Nephron progenitor cell (in vitro differentiated cells): ENCODE measurements around the gene TSPEAR.
A peak's percentile ranks its signal among the peaks of the same experiment; 100 is the strongest.
"Not testable (repeated sequence)": the region's sequence is repeated elsewhere in the genome, so short reads cannot be mapped to it uniquely, and the experiment has no call there.

ENCODE experiments used
- DNase-seq: peaks from one replicate; pipeline ENCODE4 v3.0.0; 2021
- H3K27ac Mint-ChIP-seq: 2 replicates; pipeline ENCODE4 v1.8.0; 2021; ENCODE audit warnings: mild to moderate bottlenecking, moderate library complexity, mixed read lengths
- H3K27me3 Mint-ChIP-seq: 2 replicates; pipeline ENCODE4 v1.8.0; 2021; ENCODE audit warnings: mild to moderate bottlenecking, low read depth, mixed read lengths; ENCODE audit not compliant: poor library complexity
- H3K36me3 Mint-ChIP-seq: 2 replicates; pipeline ENCODE4 v1.8.0; 2021; ENCODE audit warnings: low read depth, mixed read lengths
- H3K4me1 Mint-ChIP-seq: 2 replicates; pipeline ENCODE4 v1.8.0; 2021; ENCODE audit warnings: mixed read lengths
- H3K4me3 Mint-ChIP-seq: 2 replicates; pipeline ENCODE4 v1.8.0; 2021; ENCODE audit warnings: mild to moderate bottlenecking, moderate library complexity, mixed read lengths
- H3K9me3 Mint-ChIP-seq: 2 replicates; pipeline ENCODE4 v1.8.0; 2021; ENCODE audit warnings: mild to moderate bottlenecking, moderate library complexity, mixed read lengths
- TF ChIP-seq, protein P1 (sequence below): fragments of 200-600 bp; sonication (generic); IDR thresholded peaks from 2 replicates; pipeline ENCODE4 v1.5.0; 2021; ENCODE audit warnings: antibody characterized with exemption

TSPEAR gene

DNA sequence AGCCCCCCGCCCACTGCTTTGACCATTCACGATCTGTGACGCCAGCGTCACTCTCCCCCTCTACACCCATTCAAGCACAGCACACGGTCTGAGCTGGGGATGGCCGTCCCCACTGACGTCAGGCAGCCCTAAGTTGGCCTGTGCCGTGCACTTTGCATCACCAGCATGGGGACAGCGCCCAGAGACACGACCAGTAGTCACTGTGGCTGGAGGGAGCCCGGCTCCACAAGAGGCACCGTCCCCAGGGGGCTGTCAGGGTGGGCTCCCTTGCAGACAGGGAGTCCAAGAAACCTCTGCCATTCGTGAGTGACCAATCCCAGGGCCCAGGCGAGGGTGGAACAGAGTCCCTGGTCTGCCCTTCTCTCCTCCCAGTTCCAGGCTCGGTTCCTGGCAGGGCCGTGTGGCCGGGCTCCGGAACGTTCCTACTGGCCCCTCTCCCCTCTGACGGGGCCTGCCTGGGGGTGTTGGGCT, 97.2 kb downstream of the TSPEAR start:
- peaks cover 9% of the 10 kb centered on the region for H3K27me3 Mint-ChIP-seq
- peaks cover 43% of the 10 kb centered on the region for H3K9me3 Mint-ChIP-seq
- peaks cover 9% of the 10 kb centered on the region for H3K36me3 Mint-ChIP-seq
- TF ChIP-seq, protein P1, sequence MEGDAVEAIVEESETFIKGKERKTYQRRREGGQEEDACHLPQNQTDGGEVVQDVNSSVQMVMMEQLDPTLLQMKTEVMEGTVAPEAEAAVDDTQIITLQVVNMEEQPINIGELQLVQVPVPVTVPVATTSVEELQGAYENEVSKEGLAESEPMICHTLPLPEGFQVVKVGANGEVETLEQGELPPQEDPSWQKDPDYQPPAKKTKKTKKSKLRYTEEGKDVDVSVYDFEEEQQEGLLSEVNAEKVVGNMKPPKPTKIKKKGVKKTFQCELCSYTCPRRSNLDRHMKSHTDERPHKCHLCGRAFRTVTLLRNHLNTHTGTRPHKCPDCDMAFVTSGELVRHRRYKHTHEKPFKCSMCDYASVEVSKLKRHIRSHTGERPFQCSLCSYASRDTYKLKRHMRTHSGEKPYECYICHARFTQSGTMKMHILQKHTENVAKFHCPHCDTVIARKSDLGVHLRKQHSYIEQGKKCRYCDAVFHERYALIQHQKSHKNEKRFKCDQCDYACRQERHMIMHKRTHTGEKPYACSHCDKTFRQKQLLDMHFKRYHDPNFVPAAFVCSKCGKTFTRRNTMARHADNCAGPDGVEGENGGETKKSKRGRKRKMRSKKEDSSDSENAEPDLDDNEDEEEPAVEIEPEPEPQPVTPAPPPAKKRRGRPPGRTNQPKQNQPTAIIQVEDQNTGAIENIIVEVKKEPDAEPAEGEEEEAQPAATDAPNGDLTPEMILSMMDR: no peak
- H3K27ac Mint-ChIP-seq: peak overlapping the region; percentile 93
- no peak for DNase-seq
- peaks cover 28% of the 10 kb centered on the region for H3K4me1 Mint-ChIP-seq
- H3K4me3 Mint-ChIP-seq: no peak overlapping the region

DNA sequence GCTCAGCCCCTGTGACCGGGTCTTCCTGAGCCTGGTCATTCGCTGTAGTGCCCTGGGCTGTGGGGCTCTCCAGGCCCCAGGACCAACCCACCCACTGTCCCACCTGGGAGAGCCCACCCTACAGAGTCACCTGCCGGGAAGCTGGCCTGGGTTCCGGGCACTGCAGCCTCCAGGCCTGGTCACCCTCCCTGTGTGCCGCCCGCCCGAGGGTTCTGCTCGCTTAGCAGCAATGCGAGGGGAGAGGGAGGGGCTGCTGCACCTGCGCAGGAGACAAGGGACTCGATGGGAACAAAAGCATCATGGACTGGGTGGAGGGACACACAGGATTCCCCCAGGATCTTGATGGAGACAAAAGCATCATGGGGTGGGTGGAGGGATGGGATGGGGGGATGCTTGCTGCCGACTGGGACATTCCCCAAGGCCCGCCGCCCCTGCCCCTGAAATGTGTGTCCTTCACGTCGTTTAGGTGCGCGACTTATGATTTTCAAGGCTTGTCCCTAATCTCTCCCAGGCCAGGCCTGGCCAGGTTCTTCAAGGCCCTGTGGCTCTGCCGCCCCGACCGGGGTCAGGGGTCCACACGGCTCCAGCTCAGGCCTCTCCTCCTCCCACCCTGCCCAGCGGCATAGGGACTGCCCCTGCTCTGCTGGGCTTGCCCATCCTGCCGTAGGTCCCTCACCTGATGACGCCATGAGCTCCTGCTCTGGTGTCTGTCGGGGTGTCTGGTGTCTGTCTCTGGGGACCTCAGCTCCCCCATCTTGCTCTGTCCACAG, 97.8 kb downstream of the TSPEAR start:
- Mint-ChIP-seq H3K36me3 (peaks cover 13% of the 10 kb centered on the region), H3K4me3 (no peak overlapping the region), H3K27me3 (peaks cover 9% of the 10 kb centered on the region), H3K9me3 (peaks cover 43% of the 10 kb centered on the region), H3K27ac (no peak overlapping the region), H3K4me1 (peaks cover 28% of the 10 kb centered on the region)
- TF ChIP-seq, protein P1: no peak
- DNase-seq: no peak

DNA sequence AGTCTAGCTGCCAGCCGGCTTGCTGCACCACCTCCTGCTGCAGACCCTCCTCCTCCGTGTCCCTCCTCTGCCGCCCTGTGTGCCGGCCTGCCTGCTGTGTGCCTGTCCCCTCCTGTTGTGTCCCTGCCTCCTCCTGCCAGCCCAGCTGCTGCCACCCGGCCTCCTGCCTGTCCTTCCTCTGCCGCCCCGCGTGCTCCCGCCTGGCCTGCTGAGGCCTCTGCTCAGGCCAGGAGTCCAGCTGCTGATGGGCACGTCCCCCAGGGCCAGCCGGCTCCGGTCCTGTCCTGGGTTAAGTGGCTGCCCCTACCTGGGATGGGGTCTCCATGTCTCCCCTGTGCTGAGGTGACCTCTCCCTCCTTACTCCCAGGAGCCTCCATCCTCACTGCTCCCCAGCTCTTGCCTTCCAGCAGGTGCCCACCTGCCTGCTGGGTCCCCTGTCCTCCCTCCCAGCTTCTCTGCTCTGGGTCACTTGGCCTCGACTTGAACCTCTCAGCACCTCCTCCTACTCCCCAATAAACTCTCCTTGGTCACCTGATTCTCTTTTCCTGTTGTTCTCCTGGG, 98.6 kb downstream of the TSPEAR start:
- TF ChIP-seq, protein P1: no peak
- no peak for DNase-seq

DNA sequence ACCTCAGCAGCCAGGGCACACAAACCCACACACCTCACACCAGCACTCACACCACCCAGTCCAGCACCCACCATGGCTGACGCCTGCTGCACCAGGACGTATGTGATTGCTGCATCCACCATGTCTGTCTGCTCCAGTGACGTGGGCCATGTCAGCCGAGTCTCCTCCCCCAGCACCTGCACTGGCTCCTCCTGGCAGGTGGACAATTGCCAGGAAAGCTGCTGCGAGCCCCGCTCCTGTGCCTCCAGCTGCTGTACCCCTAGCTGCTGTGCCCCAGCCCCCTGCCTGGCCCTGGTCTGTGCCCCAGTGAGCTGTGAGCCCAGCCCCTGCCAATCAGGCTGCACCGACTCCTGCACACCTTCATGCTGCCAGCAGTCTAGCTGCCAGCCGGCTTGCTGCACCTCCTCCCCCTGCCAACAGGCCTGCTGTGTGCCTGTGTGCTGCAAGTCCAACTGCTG, 99.3 kb downstream of the TSPEAR start, which contains the start of gene KRTAP10-8:
KRTAP10-8 (plus strand) TSS at position 51 of the 458 bp plus-strand sequence; CDS start at position 73, 22 bp downstream.
- no peak for DNase-seq
- TF ChIP-seq, protein P1: no peak
- Mint-ChIP-seq H3K4me1 (peaks cover 26% of the 10 kb centered on the region), H3K27ac (no peak within 1 kb of the TSS), H3K4me3 (no peak within 1 kb of the TSS), H3K9me3 (peaks cover 42% of the 10 kb centered on the region), H3K27me3 (peaks cover 9% of the 10 kb centered on the region), H3K36me3 (peaks cover 13% of the 10 kb centered on the region)

More for the DNA sequence above, 98.6 kb downstream of the TSPEAR start:
- peaks cover 28% of the 10 kb centered on the region for H3K4me1 Mint-ChIP-seq
- H3K27ac Mint-ChIP-seq: no peak overlapping the region
- H3K27me3 Mint-ChIP-seq: peaks cover 9% of the 10 kb centered on the region
- peaks cover 42% of the 10 kb centered on the region for H3K9me3 Mint-ChIP-seq
- no peak overlapping the region for H3K4me3 Mint-ChIP-seq
- H3K36me3 Mint-ChIP-seq: peaks cover 13% of the 10 kb centered on the region

DNA sequence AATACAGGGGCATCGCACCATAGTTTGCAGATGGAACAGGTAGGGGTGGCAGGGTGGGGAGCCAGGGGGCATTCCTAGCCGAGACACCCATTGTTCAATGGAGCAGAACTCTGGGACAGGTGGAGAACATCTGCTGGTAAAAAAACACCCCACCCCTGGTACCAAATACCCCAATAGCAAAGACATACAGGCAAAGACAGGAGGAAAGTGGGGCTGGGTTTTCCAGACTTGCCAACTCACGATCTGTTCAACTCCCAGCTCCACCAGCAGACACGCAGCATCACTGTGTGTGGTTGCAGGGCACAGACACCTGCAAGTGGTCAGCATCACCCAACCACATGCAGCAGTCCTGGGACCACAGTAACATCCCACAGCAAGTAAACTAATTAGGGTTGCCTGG, 99.8 kb downstream of the TSPEAR start:
- peaks cover 13% of the 10 kb centered on the region for H3K36me3 Mint-ChIP-seq
- TF ChIP-seq, protein P1: no peak
- DNase-seq: no peak
- H3K27me3 Mint-ChIP-seq: peaks cover 9% of the 10 kb centered on the region
- H3K4me1 Mint-ChIP-seq: peaks cover 21% of the 10 kb centered on the region
- H3K4me3 Mint-ChIP-seq: no peak overlapping the region
- no peak overlapping the region for H3K27ac Mint-ChIP-seq
- peaks cover 42% of the 10 kb centered on the region for H3K9me3 Mint-ChIP-seq

DNA sequence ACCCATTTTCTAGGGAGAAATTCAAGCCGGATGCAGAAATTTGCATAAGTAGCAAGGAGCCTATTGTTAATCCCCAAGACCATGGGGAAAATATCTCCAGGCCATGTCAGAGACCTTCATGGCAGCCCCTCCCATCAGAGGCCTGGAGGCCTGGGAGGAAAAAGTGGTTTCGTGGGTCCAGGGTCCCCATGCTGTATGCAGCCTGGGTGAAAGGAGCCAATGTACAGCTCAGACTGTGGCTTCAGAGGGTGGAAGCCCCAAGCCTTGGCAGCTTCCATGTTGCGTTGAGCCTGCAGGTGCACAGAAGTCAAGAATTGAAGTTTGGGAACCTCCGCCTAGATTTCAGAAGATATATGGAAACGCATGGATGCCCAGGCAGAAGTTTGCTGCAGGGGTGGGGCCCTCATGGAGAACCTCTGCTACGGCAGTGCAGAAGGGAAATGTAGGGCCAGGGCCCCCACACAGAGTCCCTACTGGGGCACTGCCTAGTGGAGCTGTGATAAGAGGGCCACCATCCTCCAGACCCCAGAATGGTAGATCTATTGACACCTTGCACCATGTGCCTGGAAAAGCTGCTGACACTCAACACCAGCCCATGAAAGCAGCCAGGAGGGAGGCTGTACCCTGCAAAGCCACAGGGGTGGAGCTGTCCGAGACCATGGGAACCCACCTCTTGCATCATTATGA, 101.1 kb downstream of the TSPEAR start:
- H3K27ac Mint-ChIP-seq, DNase-seq, H3K4me3 Mint-ChIP-seq, H3K27me3 Mint-ChIP-seq: not testable (repeated sequence)
- peaks cover 10% of the 10 kb centered on the region for H3K4me1 Mint-ChIP-seq
- peaks cover 13% of the 10 kb centered on the region for H3K36me3 Mint-ChIP-seq
- H3K9me3 Mint-ChIP-seq: peaks cover 42% of the 10 kb centered on the region
